Measurements from ENCODE around the gene DCUN1D2. TPM values are rescaled to one million over a fixed set of nuclear protein-coding genes. Genes with fewer than 3 reads are reported as not detected.

Gene DCUN1D2
- total and polyA plus RNA-seq, 10 of the 15 experiments (the other 5 are each of a cell fraction or from before 2014, with no cell fraction given): 2.5 to 23.6 (median 9.3) TPM

DNA sequence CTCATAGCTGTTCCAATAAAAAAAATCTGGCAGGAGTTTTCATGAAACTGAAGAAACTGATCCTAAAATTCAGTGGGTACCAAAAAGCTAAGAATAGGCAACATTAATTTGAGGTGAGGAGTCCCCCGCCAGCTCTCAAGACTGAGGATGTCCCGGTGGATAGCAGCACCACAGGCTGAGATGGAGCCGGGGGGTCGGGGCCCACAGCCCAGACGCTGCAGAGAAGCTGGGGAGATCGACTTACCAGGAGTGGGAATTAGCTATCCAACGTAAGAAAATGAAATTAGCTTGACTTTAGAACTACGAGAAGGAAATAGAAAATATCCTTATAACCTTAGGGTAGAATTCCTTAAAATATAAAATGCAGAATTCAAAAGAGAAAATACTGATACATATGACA, 23.2 kb upstream of the DCUN1D2 start:
- ATAC-seq (no peak), DNase-seq (ENCODE audit: low read depth, low spot score) (no peak), FAIRE-seq (no peak)
- Histone ChIP-seq H3K4me2 (ENCODE audit: control insufficient read depth, insufficient read depth) (no peak overlapping the region), H4K20me1 (ENCODE audit: control insufficient read depth, insufficient read depth) (no peaks in the 10 kb centered on the region), H3K4me3 (no peak overlapping the region), H3K79me2 (ENCODE audit: control insufficient read depth, insufficient read depth, low read length) (no peaks in the 10 kb centered on the region), H3K27me3 (replicated peaks in 1 of 2; ENCODE audit: control insufficient read depth in 2 of 2, insufficient read depth in 2 of 2, low read length in 1 of 2) (no peaks in the 10 kb centered on the region), H3K9me3 (replicated peaks; ENCODE audit: control insufficient read depth, insufficient read depth, low read length) (no peaks in the 10 kb centered on the region), H3K27ac (ENCODE audit: control insufficient read depth, insufficient read depth) (no peak overlapping the region), H3K9ac (ENCODE audit: control insufficient read depth, insufficient read depth, low read length) (no peak overlapping the region), H3K36me3 (ENCODE audit: control insufficient read depth in 2 of 2, insufficient read depth in 2 of 2, low read length in 1 of 2) (peaks cover 1 to 5% of the 10 kb centered on the region in 2 experiments), H3K4me1 (ENCODE audit: control insufficient read depth, insufficient read depth, low read length) (no peaks in the 10 kb centered on the region), H2AFZ (ENCODE audit: control insufficient read depth, low read depth, low read length) (no peak overlapping the region)
- intact Hi-C loops (cut with micrococcal nuclease; ENCODE audit: unreplicated experiment) (no loop called here), in situ Hi-C loops (cut with MboI) (no loop called here)
- WGBS (ENCODE audit: insufficient coverage, insufficient replicate concordance, low lambda C conversion rate, missing lambda C conversion rate): 95% methylated on average over 8 of the region's 8 CpGs
- POLR2A ChIA-PET: no interaction called here
- CTCF ChIA-PET: no interaction called here
- no TSS peak for BruUV-seq (replicated peaks)
- SMC1A ChIA-PET (ENCODE audit: uncharacterized antibody, unreplicated experiment): no interaction called here
- RAD21 ChIA-PET (ENCODE audit: unreplicated experiment): no interaction called here
- TF ChIP-seq, protein P1, sequence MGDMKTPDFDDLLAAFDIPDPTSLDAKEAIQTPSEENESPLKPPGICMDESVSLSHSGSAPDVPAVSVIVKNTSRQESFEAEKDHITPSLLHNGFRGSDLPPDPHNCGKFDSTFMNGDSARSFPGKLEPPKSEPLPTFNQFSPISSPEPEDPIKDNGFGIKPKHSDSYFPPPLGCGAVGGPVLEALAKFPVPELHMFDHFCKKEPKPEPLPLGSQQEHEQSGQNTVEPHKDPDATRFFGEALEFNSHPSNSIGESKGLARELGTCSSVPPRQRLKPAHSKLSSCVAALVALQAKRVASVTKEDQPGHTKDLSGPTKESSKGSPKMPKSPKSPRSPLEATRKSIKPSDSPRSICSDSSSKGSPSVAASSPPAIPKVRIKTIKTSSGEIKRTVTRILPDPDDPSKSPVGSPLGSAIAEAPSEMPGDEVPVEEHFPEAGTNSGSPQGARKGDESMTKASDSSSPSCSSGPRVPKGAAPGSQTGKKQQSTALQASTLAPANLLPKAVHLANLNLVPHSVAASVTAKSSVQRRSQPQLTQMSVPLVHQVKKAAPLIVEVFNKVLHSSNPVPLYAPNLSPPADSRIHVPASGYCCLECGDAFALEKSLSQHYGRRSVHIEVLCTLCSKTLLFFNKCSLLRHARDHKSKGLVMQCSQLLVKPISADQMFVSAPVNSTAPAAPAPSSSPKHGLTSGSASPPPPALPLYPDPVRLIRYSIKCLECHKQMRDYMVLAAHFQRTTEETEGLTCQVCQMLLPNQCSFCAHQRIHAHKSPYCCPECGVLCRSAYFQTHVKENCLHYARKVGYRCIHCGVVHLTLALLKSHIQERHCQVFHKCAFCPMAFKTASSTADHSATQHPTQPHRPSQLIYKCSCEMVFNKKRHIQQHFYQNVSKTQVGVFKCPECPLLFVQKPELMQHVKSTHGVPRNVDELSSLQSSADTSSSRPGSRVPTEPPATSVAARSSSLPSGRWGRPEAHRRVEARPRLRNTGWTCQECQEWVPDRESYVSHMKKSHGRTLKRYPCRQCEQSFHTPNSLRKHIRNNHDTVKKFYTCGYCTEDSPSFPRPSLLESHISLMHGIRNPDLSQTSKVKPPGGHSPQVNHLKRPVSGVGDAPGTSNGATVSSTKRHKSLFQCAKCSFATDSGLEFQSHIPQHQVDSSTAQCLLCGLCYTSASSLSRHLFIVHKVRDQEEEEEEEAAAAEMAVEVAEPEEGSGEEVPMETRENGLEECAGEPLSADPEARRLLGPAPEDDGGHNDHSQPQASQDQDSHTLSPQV (IDR thresholded peaks at IDR 0.05): no peak
- TF ChIP-seq RCOR1 (conservative IDR thresholded peaks at IDR 0.05; ENCODE audit: low read depth, low read length) (no peak), STAT1 (conservative IDR thresholded peaks at IDR 0.05) (no peak), EED (IDR thresholded peaks at IDR 0.05; ENCODE audit: low read depth) (no peak), CEBPB (IDR thresholded peaks at IDR 0.05; ENCODE audit: borderline replicate concordance in 1 of 2, low read depth in 2 of 2, low read length in 2 of 2) (no peak), TCF7 (IDR thresholded peaks at IDR 0.05; ENCODE audit: borderline replicate concordance) (no peak)
- TF ChIP-seq, protein P2, sequence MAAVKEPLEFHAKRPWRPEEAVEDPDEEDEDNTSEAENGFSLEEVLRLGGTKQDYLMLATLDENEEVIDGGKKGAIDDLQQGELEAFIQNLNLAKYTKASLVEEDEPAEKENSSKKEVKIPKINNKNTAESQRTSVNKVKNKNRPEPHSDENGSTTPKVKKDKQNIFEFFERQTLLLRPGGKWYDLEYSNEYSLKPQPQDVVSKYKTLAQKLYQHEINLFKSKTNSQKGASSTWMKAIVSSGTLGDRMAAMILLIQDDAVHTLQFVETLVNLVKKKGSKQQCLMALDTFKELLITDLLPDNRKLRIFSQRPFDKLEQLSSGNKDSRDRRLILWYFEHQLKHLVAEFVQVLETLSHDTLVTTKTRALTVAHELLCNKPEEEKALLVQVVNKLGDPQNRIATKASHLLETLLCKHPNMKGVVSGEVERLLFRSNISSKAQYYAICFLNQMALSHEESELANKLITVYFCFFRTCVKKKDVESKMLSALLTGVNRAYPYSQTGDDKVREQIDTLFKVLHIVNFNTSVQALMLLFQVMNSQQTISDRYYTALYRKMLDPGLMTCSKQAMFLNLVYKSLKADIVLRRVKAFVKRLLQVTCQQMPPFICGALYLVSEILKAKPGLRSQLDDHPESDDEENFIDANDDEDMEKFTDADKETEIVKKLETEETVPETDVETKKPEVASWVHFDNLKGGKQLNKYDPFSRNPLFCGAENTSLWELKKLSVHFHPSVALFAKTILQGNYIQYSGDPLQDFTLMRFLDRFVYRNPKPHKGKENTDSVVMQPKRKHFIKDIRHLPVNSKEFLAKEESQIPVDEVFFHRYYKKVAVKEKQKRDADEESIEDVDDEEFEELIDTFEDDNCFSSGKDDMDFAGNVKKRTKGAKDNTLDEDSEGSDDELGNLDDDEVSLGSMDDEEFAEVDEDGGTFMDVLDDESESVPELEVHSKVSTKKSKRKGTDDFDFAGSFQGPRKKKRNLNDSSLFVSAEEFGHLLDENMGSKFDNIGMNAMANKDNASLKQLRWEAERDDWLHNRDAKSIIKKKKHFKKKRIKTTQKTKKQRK (IDR thresholded peaks at IDR 0.05; ENCODE audit: low read depth, low read length): no peak
- TF ChIP-seq, protein P3, sequence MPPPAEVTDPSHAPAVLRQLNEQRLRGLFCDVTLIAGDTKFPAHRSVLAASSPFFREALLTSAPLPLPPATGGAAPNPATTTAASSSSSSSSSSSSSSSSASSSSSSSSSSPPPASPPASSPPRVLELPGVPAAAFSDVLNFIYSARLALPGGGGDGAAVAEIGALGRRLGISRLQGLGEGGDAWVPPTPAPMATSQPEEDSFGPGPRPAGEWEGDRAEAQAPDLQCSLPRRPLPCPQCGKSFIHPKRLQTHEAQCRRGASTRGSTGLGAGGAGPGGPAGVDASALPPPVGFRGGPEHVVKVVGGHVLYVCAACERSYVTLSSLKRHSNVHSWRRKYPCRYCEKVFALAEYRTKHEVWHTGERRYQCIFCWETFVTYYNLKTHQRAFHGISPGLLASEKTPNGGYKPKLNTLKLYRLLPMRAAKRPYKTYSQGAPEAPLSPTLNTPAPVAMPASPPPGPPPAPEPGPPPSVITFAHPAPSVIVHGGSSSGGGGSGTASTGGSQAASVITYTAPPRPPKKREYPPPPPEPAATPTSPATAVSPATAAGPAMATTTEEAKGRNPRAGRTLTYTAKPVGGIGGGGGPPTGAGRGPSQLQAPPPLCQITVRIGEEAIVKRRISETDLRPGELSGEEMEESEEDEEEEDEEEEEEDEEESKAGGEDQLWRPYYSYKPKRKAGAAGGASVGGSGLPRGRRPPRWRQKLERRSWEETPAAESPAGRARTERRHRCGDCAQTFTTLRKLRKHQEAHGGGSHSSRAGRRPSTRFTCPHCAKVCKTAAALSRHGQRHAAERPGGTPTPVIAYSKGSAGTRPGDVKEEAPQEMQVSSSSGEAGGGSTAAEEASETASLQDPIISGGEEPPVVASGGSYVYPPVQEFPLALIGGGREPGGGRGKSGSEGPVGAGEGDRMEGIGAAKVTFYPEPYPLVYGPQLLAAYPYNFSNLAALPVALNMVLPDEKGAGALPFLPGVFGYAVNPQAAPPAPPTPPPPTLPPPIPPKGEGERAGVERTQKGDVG (CRISPR knock-in tag; IDR thresholded peaks at IDR 0.05): no peak
